ENCODE data around the gene ZNF469.

- no peak for TF ChIP-seq POLR2A (IDR thresholded peaks at IDR 0.05)
- TF ChIP-seq CTCF (IDR thresholded peaks at IDR 0.05): no peak
- TF ChIP-seq POLR2AphosphoS5 (IDR thresholded peaks at IDR 0.05): no peak
- TF ChIP-seq EP300 (IDR thresholded peaks at IDR 0.05): no peak
Measured at GRCh38 chr16:88368036-88368435, 14.7 kb upstream of the ZNF469 start.

Data from upper lobe of left lung (tissue), 4 donors.